Measurements from ENCODE around the gene MLH3. TPM values are rescaled to one million over a fixed set of nuclear protein-coding genes. Genes with fewer than 3 reads are reported as not detected.
A peak's percentile ranks its signal among the peaks of the same experiment; 100 is the strongest.

Gene MLH3
- total and polyA plus RNA-seq, 2 of the 13 experiments (the other 11 are each of a cell fraction or from before 2014, with no cell fraction given) = 14.4 to 24.8 TPM

DNA sequence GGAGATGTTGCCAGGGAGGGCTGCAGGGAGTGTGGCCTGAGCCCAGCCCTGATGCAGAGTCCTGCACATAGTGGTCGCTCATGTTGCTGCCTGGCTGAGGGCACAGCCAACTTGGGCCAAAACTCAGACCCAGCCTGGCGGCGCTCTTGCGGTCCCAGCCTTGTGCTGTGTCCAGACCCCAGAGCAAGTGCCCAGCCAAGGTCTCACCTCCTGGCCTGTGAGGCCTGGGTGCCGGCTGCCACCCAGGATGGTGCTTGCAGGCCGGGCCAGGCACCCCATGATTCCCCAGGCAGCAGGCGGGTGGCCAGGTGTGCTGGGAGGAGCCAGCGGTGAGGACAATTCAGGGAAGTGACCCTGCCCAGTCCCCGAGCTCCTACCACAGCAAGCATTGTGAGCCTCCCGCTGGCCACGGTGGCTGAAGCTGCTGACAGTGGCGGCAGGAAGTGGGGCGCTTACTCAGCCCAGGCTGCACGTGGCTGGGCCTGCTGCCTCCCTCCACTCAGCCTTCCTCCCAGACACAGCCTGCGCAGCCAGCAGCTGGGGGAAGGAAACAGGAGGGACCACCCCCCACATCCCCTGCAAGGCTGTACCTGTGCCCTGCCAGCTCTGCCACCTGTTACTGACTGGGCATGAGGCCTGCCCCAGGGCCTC lies 78.1 kb downstream of the MLH3 start (continued):
- TF ChIP-seq, protein P1, sequence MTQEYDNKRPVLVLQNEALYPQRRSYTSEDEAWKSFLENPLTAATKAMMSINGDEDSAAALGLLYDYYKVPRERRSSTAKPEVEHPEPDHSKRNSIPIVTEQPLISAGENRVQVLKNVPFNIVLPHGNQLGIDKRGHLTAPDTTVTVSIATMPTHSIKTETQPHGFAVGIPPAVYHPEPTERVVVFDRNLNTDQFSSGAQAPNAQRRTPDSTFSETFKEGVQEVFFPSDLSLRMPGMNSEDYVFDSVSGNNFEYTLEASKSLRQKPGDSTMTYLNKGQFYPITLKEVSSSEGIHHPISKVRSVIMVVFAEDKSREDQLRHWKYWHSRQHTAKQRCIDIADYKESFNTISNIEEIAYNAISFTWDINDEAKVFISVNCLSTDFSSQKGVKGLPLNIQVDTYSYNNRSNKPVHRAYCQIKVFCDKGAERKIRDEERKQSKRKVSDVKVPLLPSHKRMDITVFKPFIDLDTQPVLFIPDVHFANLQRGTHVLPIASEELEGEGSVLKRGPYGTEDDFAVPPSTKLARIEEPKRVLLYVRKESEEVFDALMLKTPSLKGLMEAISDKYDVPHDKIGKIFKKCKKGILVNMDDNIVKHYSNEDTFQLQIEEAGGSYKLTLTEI (CRISPR knock-in tag; conservative IDR thresholded peaks at IDR 0.05) = no peak
- no peak for TF ChIP-seq NFE2L1 (CRISPR knock-in tag; IDR thresholded peaks at IDR 0.05; ENCODE audit: borderline replicate concordance)
- TF ChIP-seq ZNF567 (CRISPR knock-in tag; IDR thresholded peaks at IDR 0.05; ENCODE audit: borderline replicate concordance) = no peak
- TF ChIP-seq ZNF124 (CRISPR knock-in tag; IDR thresholded peaks at IDR 0.05) = no peak
- TF ChIP-seq ZNF207 (IDR thresholded peaks at IDR 0.05; ENCODE audit: borderline replicate concordance) = no peak
- TF ChIP-seq, protein P2, sequence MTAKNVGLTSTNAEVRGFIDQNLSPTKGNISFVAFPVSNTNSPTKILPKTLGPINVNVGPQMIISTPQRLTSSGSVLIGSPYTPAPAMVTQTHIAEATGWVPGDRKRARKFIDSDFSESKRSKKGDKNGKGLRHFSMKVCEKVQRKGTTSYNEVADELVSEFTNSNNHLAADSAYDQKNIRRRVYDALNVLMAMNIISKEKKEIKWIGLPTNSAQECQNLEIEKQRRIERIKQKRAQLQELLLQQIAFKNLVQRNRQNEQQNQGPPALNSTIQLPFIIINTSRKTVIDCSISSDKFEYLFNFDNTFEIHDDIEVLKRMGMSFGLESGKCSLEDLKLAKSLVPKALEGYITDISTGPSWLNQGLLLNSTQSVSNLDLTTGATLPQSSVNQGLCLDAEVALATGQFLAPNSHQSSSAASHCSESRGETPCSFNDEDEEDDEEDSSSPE (CRISPR knock-in tag; IDR thresholded peaks at IDR 0.05) = 0 out of 2 replicates have a peak, but pooled peaks have one; percentile 38
- TF ChIP-seq SATB2 (CRISPR knock-in tag; IDR thresholded peaks at IDR 0.05) = no peak
- no peak for TF ChIP-seq ZNF138 (CRISPR knock-in tag; IDR thresholded peaks at IDR 0.05; ENCODE audit: low read depth)
- TF ChIP-seq, protein P3, sequence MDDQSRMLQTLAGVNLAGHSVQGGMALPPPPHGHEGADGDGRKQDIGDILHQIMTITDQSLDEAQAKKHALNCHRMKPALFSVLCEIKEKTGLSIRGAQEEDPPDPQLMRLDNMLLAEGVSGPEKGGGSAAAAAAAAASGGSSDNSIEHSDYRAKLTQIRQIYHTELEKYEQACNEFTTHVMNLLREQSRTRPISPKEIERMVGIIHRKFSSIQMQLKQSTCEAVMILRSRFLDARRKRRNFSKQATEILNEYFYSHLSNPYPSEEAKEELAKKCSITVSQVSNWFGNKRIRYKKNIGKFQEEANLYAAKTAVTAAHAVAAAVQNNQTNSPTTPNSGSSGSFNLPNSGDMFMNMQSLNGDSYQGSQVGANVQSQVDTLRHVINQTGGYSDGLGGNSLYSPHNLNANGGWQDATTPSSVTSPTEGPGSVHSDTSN (CRISPR knock-in tag; IDR thresholded peaks at IDR 0.05; ENCODE audit: borderline replicate concordance) = no peak
- no peak for TF ChIP-seq JUNB (CRISPR knock-in tag; IDR thresholded peaks at IDR 0.05; ENCODE audit: borderline replicate concordance)
- TF ChIP-seq ZNF607 (CRISPR knock-in tag; IDR thresholded peaks at IDR 0.05; ENCODE audit: borderline replicate concordance) = 0 out of 2 replicates have a peak, but pooled peaks have one; percentile 22
- no peak for TF ChIP-seq ZNF724P (CRISPR knock-in tag; IDR thresholded peaks at IDR 0.05; ENCODE audit: borderline replicate concordance)
- TF ChIP-seq POLR2A (IDR thresholded peaks at IDR 0.05; ENCODE audit: insufficient read depth in 1 of 2, low read depth in 2 of 2, low read length in 2 of 2) = no peak
- TF ChIP-seq ZNF230 (CRISPR knock-in tag; IDR thresholded peaks at IDR 0.05) = no peak
- TF ChIP-seq POLR2AphosphoS5 (IDR thresholded peaks at IDR 0.05; ENCODE audit: low read depth, low read length) = no peak
- no peak for TF ChIP-seq PHF21A (CRISPR knock-in tag; IDR thresholded peaks at IDR 0.05)

Data from HepG2 (cell line).